CD4-positive, alpha-beta memory T cell (primary cell): ENCODE data around the gene SOX13. TPM values are rescaled to one million over a fixed set of nuclear protein-coding genes. Genes with fewer than 3 reads are reported as not detected.

Source experiments
- CTCF ChIA-PET: fragments of 350-600 bp; sonication (Branson Sonifier 250); formaldehyde crosslinking; loops from one replicate; lab custom pipeline; 2021; ENCODE audit warnings: inconsistent platforms; ENCODE audit not compliant: partially characterized antibody; lab: Charles Lee
- POLR2A ChIA-PET: fragments of 350-600 bp; sonication (Branson Sonifier 250); formaldehyde crosslinking; loops from one replicate; lab custom pipeline; 2021; ENCODE audit not compliant: partially characterized antibody; lab: Charles Lee
- DNase-seq, 5 donors: peaks; one replicate each; pipeline versions ENCODE4 v3.0.0 to v3.0.0-alpha.2; 2020 to 2022; ENCODE audit warnings: mixed read lengths in 1 of 5
- H3K27ac ChIP-seq: one replicate; pipeline ENCODE4 v1.7.0; 2013; ENCODE audit warnings: low read depth, low read length
- H3K27me3 ChIP-seq: 2 replicates; pipeline ENCODE4 v1.7.0; 2013; ENCODE audit warnings: mild to moderate bottlenecking, low read length, moderate library complexity; ENCODE audit not compliant: insufficient read depth
- H3K36me3 ChIP-seq: 2 replicates; pipeline ENCODE4 v1.7.0; 2013; ENCODE audit warnings: mild to moderate bottlenecking, low read length, moderate library complexity; ENCODE audit not compliant: insufficient read depth
- H3K4me1 ChIP-seq: 2 replicates; pipeline ENCODE4 v1.7.0; 2013; ENCODE audit warnings: mild to moderate bottlenecking, low read length, moderate library complexity; ENCODE audit not compliant: insufficient read depth
- H3K4me3 ChIP-seq, 2 donors: one replicate each; pipeline ENCODE4 v1.7.0; 2013; ENCODE audit warnings: low read length in 2 of 2, mild to moderate bottlenecking in 1 of 2
- H3K9me3 ChIP-seq, 2 donors: one replicate each; pipeline ENCODE4 v1.7.0; 2013; ENCODE audit warnings: low read length in 2 of 2, control low read depth in 1 of 2; ENCODE audit not compliant: control insufficient read depth in 1 of 2
- H3K27ac Mint-ChIP-seq, 7 donors: one replicate each; pipeline ENCODE4 v1.8.0; 2020 to 2021; ENCODE audit warnings: mixed read lengths in 7 of 7, mild to moderate bottlenecking in 6 of 7, inconsistent platforms in 3 of 7, moderate library complexity in 3 of 7
- H3K27me3 Mint-ChIP-seq, 2 donors: one replicate each; pipeline ENCODE4 v1.8.0; 2020 to 2021; ENCODE audit warnings: mixed read lengths in 2 of 2
- H3K36me3 Mint-ChIP-seq, 2 donors: one replicate each; pipeline ENCODE4 v1.8.0; 2020 to 2021; ENCODE audit warnings: mixed read lengths in 2 of 2, inconsistent platforms in 1 of 2, mild to moderate bottlenecking in 1 of 2
- H3K4me1 Mint-ChIP-seq, 4 donors: one replicate each; pipeline ENCODE4 v1.8.0; 2020 to 2021; ENCODE audit warnings: mixed read lengths in 4 of 4, mild to moderate bottlenecking in 1 of 4
- H3K4me3 Mint-ChIP-seq, 8 donors: one replicate each; pipeline ENCODE4 v1.8.0; 2020 to 2021; ENCODE audit warnings: mixed read lengths in 8 of 8, mild to moderate bottlenecking in 7 of 8, moderate library complexity in 6 of 8, inconsistent platforms in 3 of 8
- H3K9me3 Mint-ChIP-seq, 8 donors: one replicate each; pipeline ENCODE4 v1.8.0; 2020 to 2021; ENCODE audit warnings: mixed read lengths in 8 of 8, mild to moderate bottlenecking in 5 of 8, inconsistent platforms in 3 of 8, moderate library complexity in 1 of 8
- intact Hi-C: fragments of 100-400 bp; cut with micrococcal nuclease; formaldehyde crosslinking; loops from one replicate; pipeline ENCODE4 v1.15.1; 2023
- polyA plus RNA-seq, 2 donors: library from polyadenylated mRNA; unstranded; fragments of 300-500 nt; fragmentation: Illumina TruSeq; gene quantifications; one replicate each; pipeline ENCODE4 v1.2.3, GENCODE V29; 2021
- total RNA-seq, 2 experiments: library from RNA; stranded (reverse); gene quantifications; one replicate each; pipeline ENCODE4 v1.2.3, GENCODE V29; 2021

SOX13 gene
- total and polyA plus RNA-seq, 4 experiments from 2014 or later, result 0.94 to 12.0 (median 6.0) TPM

DNA sequence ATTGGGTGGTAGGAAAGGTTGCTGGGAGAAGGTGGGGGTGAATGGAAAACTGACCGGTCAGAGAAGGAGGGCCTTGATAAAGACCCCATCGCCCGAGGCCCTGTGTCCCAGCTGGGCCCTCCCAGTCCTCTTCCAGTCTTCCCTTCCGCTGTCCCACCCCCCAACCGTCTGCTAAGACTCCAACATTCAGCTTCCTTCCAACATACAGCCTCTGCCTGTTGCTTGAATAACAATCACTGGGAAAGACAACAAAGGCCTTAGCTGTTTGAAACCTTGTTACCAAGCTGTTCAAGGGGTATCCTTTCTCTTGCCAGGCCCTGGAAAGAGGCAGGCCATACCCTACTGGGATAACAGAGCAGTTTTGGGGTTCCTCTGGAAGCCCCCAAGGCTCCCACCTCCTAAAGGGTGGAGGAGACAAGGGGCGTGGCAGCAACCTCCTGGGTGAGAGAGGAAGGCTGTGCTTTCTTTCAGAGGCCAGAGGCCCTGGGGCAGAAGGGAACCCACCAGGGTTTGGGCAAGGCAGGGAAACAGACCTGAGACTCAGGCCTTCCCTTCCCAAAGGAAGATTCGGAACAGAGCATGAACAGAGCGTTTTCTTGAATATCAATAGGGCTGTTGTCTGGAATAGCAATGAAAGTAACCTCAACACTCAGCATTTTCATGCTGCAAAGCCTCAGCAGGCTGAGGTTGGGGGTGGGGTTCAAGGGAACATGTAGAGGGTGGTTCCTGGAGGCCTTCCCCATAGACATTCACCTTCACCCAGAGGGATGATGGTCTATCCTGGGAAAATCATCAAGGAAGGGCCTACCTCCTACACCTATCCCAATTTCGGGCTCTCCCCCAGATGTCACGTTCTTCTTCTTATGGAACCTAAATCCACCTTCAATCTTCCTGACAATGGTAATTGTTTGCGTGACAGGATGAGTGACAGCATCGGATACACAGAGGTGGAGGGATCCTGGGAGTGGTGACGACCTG lies 74.8 kb downstream of the SOX13 start:
- H3K4me3 Mint-ChIP-seq, result no peak overlapping the region
- DNase-seq, result no peak
- no peaks in the 10 kb centered on the region for H3K36me3 Mint-ChIP-seq
- no peaks in the 10 kb centered on the region for H3K9me3 Mint-ChIP-seq
- intact Hi-C loops, result no loop called here
- H3K27me3 Mint-ChIP-seq, result peaks cover 0 to 2% of the 10 kb centered on the region in 2 donors
- Histone ChIP-seq H3K27me3 (no peaks in the 10 kb centered on the region), H3K36me3 (no peaks in the 10 kb centered on the region), H3K4me1 (peaks cover 6% of the 10 kb centered on the region), H3K9me3 (no peaks in the 10 kb centered on the region), H3K4me3 (no peak overlapping the region), H3K27ac (no peak overlapping the region)
- peaks cover 0 to 31% (median 3%) of the 10 kb centered on the region in 4 donors for H3K4me1 Mint-ChIP-seq
- CTCF ChIA-PET, result interaction anchor here (0.8 kb wide), 1 partner anchor 216 kb away, joined by 3 read pairs; no protein-coding TSS in a partner anchor
- POLR2A ChIA-PET, result no interaction called here
- H3K27ac Mint-ChIP-seq, result peak overlapping the region in 3 of 7 donors; percentile 5 to 75 (median 24)

DNA sequence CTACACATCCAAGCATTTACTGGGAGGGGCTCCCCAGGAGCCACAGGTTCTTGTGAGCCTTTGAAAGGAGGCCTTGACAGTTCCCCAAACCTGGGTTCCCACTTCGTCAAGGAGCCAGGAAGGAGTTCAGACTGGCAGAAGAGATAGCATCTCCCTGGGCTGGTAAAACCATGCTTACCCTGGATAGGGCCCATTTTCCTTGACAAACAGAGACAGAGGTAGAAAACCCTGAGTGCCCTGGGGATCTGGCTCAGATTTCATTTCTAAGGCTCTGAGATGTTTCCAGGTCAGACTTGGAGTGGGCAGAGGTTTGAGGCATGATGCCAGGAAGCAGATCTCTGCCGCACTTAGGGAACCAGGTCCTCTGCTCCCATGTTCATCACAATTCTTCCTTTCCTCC lies 76.2 kb downstream of the SOX13 start:
- Mint-ChIP-seq H3K27ac (peak overlapping the region in 3 of 7 donors; percentile 18 to 92 (median 60)), H3K27me3 (peaks cover 0 to 2% of the 10 kb centered on the region in 2 donors), H3K36me3 (no peaks in the 10 kb centered on the region), H3K9me3 (no peaks in the 10 kb centered on the region), H3K4me1 (peaks cover 0 to 31% (median 3%) of the 10 kb centered on the region in 4 donors), H3K4me3 (peak overlapping the region in 3 of 8 donors; percentile 21 to 46 (median 44))
- intact Hi-C loops, result no loop called here
- Histone ChIP-seq H3K4me3 (no peak overlapping the region), H3K36me3 (no peaks in the 10 kb centered on the region), H3K27me3 (no peaks in the 10 kb centered on the region), H3K4me1 (peaks cover 8% of the 10 kb centered on the region), H3K27ac (no peak overlapping the region), H3K9me3 (no peaks in the 10 kb centered on the region)
- ChIA-PET POLR2A (no interaction called here), CTCF (interaction anchor here (0.6 to 0.8 kb wide), 2 partner anchors 214 to 290 kb away, joined by 3 read pairs; no protein-coding TSS in a partner anchor)
- DNase-seq, result no peak

DNA sequence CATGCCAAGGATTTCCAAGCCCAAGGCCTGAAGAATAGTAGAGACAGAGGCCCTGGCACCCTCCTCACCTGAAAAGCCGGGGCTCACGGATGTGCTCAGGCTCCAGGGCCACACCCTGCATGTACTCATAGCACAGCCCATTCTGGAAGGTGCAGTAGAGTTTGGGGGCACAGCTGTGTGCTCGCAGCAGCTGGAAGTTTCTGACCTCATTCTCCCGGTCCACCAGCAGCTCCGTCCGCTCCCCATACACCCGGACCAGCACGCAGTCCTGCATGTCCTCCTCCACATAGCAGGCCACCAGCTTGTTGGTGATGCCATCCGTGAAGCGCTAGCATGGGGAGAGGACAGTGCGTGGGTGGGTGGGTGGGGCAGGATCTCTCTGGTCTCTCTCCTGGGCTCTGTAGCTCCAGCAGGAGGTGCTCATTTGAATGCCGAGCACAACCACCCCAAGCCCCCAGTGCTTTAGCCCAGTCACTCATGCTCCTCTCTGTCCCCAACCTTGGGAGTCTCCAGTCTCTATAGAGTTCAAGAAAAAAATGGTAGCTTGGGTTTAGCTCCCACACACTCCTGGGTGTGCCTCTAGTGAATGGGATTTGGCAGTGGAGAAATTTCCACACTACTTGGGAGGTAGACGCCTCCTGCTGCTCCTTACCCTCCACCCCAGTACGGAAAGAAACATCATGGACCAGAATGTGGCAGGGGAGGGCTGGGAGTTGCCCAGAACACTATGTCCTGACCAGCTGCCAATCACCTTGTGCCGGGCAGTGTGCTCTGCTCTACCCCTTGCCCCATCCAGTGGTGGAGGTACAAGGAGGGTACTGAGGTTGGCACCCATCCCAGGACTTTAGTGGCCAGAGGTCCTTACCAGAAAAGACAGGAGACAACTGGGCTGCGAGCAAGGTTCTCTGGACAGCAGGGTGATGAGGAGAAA lies 77.0 kb downstream of the SOX13 start:
- peaks cover 8% of the 10 kb centered on the region for H3K4me1 ChIP-seq
- H3K4me3 ChIP-seq, result no peak overlapping the region
- peak overlapping the region in 7 of 8 donors; percentile 21 to 83 (median 73) for H3K4me3 Mint-ChIP-seq
- CTCF ChIA-PET, result interaction anchor here (1.2 to 2.0 kb wide), 2 partner anchors 15 to 214 kb away, joined by 5 to 6 read pairs; no protein-coding TSS in a partner anchor
- peaks cover 0 to 31% (median 3%) of the 10 kb centered on the region in 4 donors for H3K4me1 Mint-ChIP-seq
- no peaks in the 10 kb centered on the region for H3K9me3 Mint-ChIP-seq
- H3K36me3 Mint-ChIP-seq, result no peaks in the 10 kb centered on the region
- intact Hi-C loops, result no loop called here
- peak overlapping the region in 6 of 7 donors; percentile 48 to 92 (median 64) for H3K27ac Mint-ChIP-seq
- H3K27me3 Mint-ChIP-seq, result no peaks in the 10 kb centered on the region
- no peaks in the 10 kb centered on the region for H3K27me3 ChIP-seq
- H3K27ac ChIP-seq, result no peak overlapping the region
- POLR2A ChIA-PET, result no interaction called here
- H3K36me3 ChIP-seq, result no peaks in the 10 kb centered on the region
- DNase-seq, result no peak
- no peaks in the 10 kb centered on the region for H3K9me3 ChIP-seq

DNA sequence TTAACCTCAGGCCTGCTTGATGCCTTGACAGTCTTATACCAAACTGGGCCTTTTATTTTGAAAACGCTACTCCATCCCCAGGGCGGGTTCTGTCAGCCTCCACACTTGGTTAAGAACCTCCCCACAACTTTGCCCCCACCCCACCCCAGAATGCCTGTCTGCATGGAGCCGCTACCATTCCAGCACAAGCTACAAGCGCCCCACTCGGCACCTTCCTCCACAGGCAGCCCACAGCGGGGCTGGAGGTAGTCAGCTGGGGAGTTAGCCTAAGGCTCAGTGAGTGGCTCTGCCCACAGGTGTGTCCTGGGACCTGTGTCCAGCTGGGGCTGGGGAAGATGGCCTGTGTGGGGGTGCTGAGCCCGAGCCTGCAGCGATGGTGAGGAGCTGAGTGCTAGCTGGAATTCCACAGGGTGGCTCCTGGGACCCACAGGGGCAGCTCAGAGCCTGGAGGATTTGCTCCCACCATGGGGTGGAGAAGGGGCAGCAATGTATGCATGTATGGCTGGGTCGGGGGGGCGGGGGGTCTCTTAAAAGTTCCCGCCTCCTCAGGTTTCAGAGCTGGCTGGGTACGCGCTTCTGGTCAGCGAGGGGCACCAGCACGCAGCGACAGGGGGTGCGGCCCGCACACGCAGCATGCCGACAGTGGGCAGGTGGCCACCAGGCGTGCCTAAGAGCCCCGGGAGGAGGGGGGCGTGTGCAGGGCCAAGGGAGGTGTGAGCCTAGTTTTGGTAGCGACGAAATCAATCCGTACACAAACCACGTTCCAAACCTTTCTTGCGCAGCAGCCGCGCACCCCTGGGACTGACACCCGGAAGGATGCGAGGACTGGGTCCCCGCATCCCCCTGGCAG lies 78.0 kb downstream of the SOX13 start:
- no peaks in the 10 kb centered on the region for H3K27me3 Mint-ChIP-seq
- H3K36me3 Mint-ChIP-seq, result no peaks in the 10 kb centered on the region
- Histone ChIP-seq H3K36me3 (no peaks in the 10 kb centered on the region), H3K4me1 (peaks cover 8% of the 10 kb centered on the region), H3K27me3 (no peaks in the 10 kb centered on the region), H3K27ac (peak overlapping the region; percentile 54), H3K4me3 (peak overlapping the region in 1 of 2 donors; percentile 59), H3K9me3 (no peaks in the 10 kb centered on the region)
- H3K27ac Mint-ChIP-seq, result peak overlapping the region in 6 of 7 donors; percentile 31 to 92 (median 52)
- no peaks in the 10 kb centered on the region for H3K9me3 Mint-ChIP-seq
- peaks cover 0 to 31% (median 3%) of the 10 kb centered on the region in 4 donors for H3K4me1 Mint-ChIP-seq
- POLR2A ChIA-PET, result interaction anchor here (1.2 kb wide), 2 partner anchors 290 to 386 kb away, joined by 3 to 4 read pairs; partner anchors contain the start of gene LAX1
- peak overlapping the region; percentile 61 to 83 (median 75) for H3K4me3 Mint-ChIP-seq
- CTCF ChIA-PET, result interaction anchor here (1.2 to 2.0 kb wide), 3 partner anchors 12 to 213 kb away, joined by 5 to 9 read pairs (median 6); no protein-coding TSS in a partner anchor
- DNase-seq, result peak in 1 of 5 donors; percentile 14
- intact Hi-C loops, result no loop called here

DNA sequence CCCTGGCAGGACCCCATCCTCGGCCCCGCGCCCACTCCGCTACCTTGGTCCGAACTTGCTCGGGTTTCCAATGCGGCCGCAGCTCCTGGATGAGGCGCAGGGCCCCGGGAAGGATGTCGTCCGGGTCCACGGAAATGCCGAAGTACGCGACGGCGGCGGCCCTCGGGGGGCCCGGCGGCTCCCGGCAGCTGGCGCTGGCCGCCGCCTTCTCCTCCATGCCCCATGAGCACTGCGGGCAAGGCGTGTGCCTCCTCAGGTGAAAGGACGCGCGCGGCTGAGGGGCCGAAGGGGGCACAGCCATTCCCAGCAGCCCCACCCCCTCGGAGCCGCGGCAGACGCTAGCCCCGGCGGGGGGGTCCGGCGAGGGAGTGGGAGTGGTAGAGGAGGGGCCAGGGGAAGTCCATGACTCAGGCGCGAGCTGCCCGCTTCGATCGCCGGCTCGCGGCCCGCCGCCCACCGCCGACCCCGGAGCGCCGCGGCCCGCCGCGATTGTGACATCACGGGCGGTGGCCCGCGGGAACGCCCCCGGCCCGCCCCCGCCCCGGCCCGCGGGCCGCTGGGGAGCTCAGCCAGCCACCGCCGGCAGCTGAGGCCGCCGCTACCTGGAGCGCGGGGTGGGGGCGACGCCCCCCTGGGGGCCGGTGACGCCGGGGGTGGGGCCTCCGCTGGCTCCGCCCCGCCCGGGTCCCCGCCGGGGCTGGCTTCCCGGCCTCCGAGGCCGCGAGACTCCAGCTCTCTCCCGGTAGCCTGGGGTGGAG lies 78.8 kb downstream of the SOX13 start, which contains the start of gene ETNK2:
ETNK2 (minus strand) TSS at position 493 of the 758 bp plus-strand sequence; CDS start at position 301, 192 bp downstream.
- no peaks in the 10 kb centered on the region for H3K36me3 Mint-ChIP-seq
- peak within 1 kb of the TSS in 1 of 2 donors; percentile 59 for H3K4me3 ChIP-seq
- H3K4me3 Mint-ChIP-seq, result peak within 1 kb of the TSS; percentile 73 to 85 (median 77)
- POLR2A ChIA-PET, result interaction anchor here (0.9 to 1.2 kb wide), 3 partner anchors 224 to 387 kb away, joined by 3 to 4 read pairs (median 4); partner anchors contain the start of gene LAX1
- intact Hi-C loops, result no loop called here
- H3K4me1 ChIP-seq, result peaks cover 8% of the 10 kb centered on the region
- no peaks in the 10 kb centered on the region for H3K27me3 ChIP-seq
- H3K4me1 Mint-ChIP-seq, result peaks cover 0 to 28% (median 3%) of the 10 kb centered on the region in 4 donors
- CTCF ChIA-PET, result interaction anchor here (2.0 kb wide), 2 partner anchors 11 to 13 kb away, joined by 6 to 9 read pairs; no protein-coding TSS in a partner anchor
- peak within 1 kb of the TSS in 6 of 7 donors; percentile 48 to 92 (median 74) for H3K27ac Mint-ChIP-seq
- H3K9me3 Mint-ChIP-seq, result no peaks in the 10 kb centered on the region
- no peaks in the 10 kb centered on the region for H3K36me3 ChIP-seq
- DNase-seq, result peak; percentile 60 to 77 (median 64)
- H3K27ac ChIP-seq, result peak within 1 kb of the TSS; percentile 54
- H3K27me3 Mint-ChIP-seq, result peaks cover 0 to under 1% of the 10 kb centered on the region in 2 donors
- H3K9me3 ChIP-seq, result no peaks in the 10 kb centered on the region
